ENCODE results near the gene BEND2. TPM values are rescaled to one million over a fixed set of nuclear protein-coding genes. Genes with fewer than 3 reads are reported as not detected.

BEND2 gene
- total and polyA plus RNA-seq, 2 of the 8 experiments (the other 6 are each of a cell fraction or from before 2014, with no cell fraction given) = not detected

DNA sequence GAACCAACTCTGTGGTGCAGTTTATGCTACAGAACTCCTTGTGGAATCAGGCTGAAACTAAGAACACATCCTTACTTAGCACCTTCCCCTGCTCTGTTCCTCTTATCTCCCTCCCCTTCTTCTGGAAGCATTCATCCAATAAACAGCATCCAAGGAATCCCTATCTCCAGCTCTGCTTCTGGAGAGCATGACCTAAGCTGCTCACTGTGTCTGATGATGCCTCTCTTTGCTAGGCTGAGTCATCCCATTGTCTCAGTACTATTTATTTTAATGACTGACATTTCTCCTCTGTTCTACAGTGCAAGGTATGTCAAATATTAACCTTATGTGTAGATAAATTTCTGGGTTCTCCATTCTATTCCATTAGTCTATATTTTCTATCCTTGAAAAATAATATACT is 71.2 kb downstream of the BEND2 start:
- no peak overlapping the region for H4K5ac ChIP-seq (ENCODE audit: insufficient read length, low read depth, low read length)
- no peaks in the 10 kb centered on the region for H3K79me2 ChIP-seq (ENCODE audit: control insufficient read depth in 1 of 2, insufficient read depth in 2 of 2, low read length in 2 of 2)
- H3K56ac ChIP-seq (replicated peaks; ENCODE audit: insufficient read length, low read depth, low read length) = no peak overlapping the region
- H4K91ac ChIP-seq (replicated peaks; ENCODE audit: insufficient read length, low read length) = no peak overlapping the region
- no peak overlapping the region for H2AFZ ChIP-seq (ENCODE audit: low read length)
- H4K20me1 ChIP-seq (replicated peaks in 1 of 2; ENCODE audit: control insufficient read depth in 1 of 2, insufficient read depth in 2 of 2, low read length in 2 of 2) = no peaks in the 10 kb centered on the region
- H2BK5ac ChIP-seq (ENCODE audit: low read depth, low read length) = no peak overlapping the region
- FAIRE-seq = no peak
- H3K18ac ChIP-seq (ENCODE audit: extremely low read depth, low read length) = no peak overlapping the region
- no peak overlapping the region for H2BK12ac ChIP-seq (ENCODE audit: low read depth, low read length)
- H3K23me2 ChIP-seq (ENCODE audit: low read depth, low read length) = no peaks in the 10 kb centered on the region
- no peaks in the 10 kb centered on the region for H3K9me3 ChIP-seq (ENCODE audit: insufficient read depth in 2 of 2, low read depth in 1 of 2, low read length in 1 of 2)
- H2BK120ac ChIP-seq (replicated peaks; ENCODE audit: low read depth, low read length) = no peak overlapping the region
- no peaks in the 10 kb centered on the region for H3K79me1 ChIP-seq (ENCODE audit: low read depth, low read length)
- no peak overlapping the region for H3K4me3 ChIP-seq (ENCODE audit: extremely low read depth in 1 of 4, insufficient read depth in 2 of 4, low read depth in 3 of 4, low read length in 4 of 4)
- ChIA-PET CTCF (ENCODE audit: partially characterized antibody) (no interaction called here), POLR2A (ENCODE audit: partially characterized antibody) (no interaction called here)
- no peak overlapping the region for H3K27ac ChIP-seq (ENCODE audit: low read depth, low read length)
- H3K4me1 ChIP-seq (replicated peaks in 1 of 4; ENCODE audit: control insufficient read depth in 3 of 4, insufficient read depth in 4 of 4, low read length in 3 of 4) = no peaks in the 10 kb centered on the region
- no peak overlapping the region for H2BK15ac ChIP-seq (ENCODE audit: low read length)
- H3K4ac ChIP-seq (replicated peaks; ENCODE audit: insufficient read length, low read depth, low read length) = no peak overlapping the region
- no peaks in the 10 kb centered on the region for H3K27me3 ChIP-seq (replicated peaks in 1 of 4; ENCODE audit: control insufficient read depth in 3 of 4, extremely low read depth in 1 of 4, insufficient read depth in 3 of 4, low read length in 3 of 4)
- H3K23ac ChIP-seq (ENCODE audit: insufficient read length) = no peak overlapping the region
- no peak overlapping the region for H3K4me2 ChIP-seq (ENCODE audit: insufficient read depth in 1 of 2, low read depth in 2 of 2, low read length in 2 of 2)
- H3K36me3 ChIP-seq (ENCODE audit: control insufficient read depth in 2 of 4, insufficient read depth in 4 of 4, low read length in 3 of 4) = no peaks in the 10 kb centered on the region
- H2AK5ac ChIP-seq (ENCODE audit: low read depth, low read length) = no peak overlapping the region
- H3K14ac ChIP-seq (ENCODE audit: insufficient read length) = no peak overlapping the region
- H4K8ac ChIP-seq (ENCODE audit: extremely low read depth, insufficient read depth, low read length) = no peak overlapping the region
- H3K9ac ChIP-seq (replicated peaks in 1 of 4; ENCODE audit: extremely low read depth in 1 of 4, low read depth in 3 of 4, low read length in 3 of 4) = no peak overlapping the region
- no peak for DNase-seq (ENCODE audit: low read depth in 1 of 2, low spot score in 2 of 2)
- no peak overlapping the region for H2BK20ac ChIP-seq (ENCODE audit: low read length)
- TF ChIP-seq TBP (IDR thresholded peaks at IDR 0.05; ENCODE audit: low read depth, low read length) (no peak), FOSL1 (IDR thresholded peaks at IDR 0.05; ENCODE audit: insufficient read depth, low read depth, low read length) (no peak), PHF8 (conservative IDR thresholded peaks at IDR 0.05; ENCODE audit: low read depth, low read length) (no peak), TCF12 (IDR thresholded peaks at IDR 0.05; ENCODE audit: low read depth, low read length) (no peak), MAFK (IDR thresholded peaks at IDR 0.05; ENCODE audit: low read depth, low read length) (no peak), CBX8 (IDR thresholded peaks at IDR 0.05; ENCODE audit: borderline replicate concordance, low read depth, low read length) (no peak), HDAC6 (IDR thresholded peaks at IDR 0.05; ENCODE audit: low read depth, low read length) (no peak), JUN (IDR thresholded peaks at IDR 0.05; ENCODE audit: low read depth, low read length) (no peak), EGR1 (IDR thresholded peaks at IDR 0.05; ENCODE audit: borderline replicate concordance, low read depth, low read length) (no peak), JUND (IDR thresholded peaks at IDR 0.05; ENCODE audit: low read length) (no peak), EZH2 (IDR thresholded peaks at IDR 0.05; ENCODE audit: low read depth, low read length, severe bottlenecking) (no peak), SIN3A (conservative IDR thresholded peaks at IDR 0.05 in 1 of 2, IDR thresholded peaks at IDR 0.05 in 1 of 2; ENCODE audit: low read depth in 1 of 2, low read length in 2 of 2) (no peak), KDM4A (IDR thresholded peaks at IDR 0.05; ENCODE audit: low read depth, low read length, severe bottlenecking) (no peak), POLR2AphosphoS5 (IDR thresholded peaks at IDR 0.05; ENCODE audit: low read depth, low read length) (no peak)
- TF ChIP-seq, protein P1, sequence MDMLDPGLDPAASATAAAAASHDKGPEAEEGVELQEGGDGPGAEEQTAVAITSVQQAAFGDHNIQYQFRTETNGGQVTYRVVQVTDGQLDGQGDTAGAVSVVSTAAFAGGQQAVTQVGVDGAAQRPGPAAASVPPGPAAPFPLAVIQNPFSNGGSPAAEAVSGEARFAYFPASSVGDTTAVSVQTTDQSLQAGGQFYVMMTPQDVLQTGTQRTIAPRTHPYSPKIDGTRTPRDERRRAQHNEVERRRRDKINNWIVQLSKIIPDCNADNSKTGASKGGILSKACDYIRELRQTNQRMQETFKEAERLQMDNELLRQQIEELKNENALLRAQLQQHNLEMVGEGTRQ (IDR thresholded peaks at IDR 0.05; ENCODE audit: low read length) = no peak

Data from H1 (cell line).